Testis (tissue), 2 donors: ENCODE results near the gene RASGRF2.

Source experiments
- POLR2A ChIP-seq: fragments of 450-650 bp; IDR thresholded peaks from one replicate; pipeline ENCODE4 v1.6.1; 2017; ENCODE audit warnings: antibody characterized with exemption, mild to moderate bottlenecking, moderate library complexity
- TF ChIP-seq, protein P1 (sequence below), 3 experiments: fragments of 450-650 bp in 2 of 3; fragments of 200-600 bp in 1 of 3; sonication (generic) in 1 of 3; IDR thresholded peaks; one replicate each; pipeline ENCODE4 v1.5.1; 2016 to 2019; ENCODE audit warnings: antibody characterized with exemption in 3 of 3, mild to moderate bottlenecking in 2 of 3, moderate library complexity in 1 of 3

DNA sequence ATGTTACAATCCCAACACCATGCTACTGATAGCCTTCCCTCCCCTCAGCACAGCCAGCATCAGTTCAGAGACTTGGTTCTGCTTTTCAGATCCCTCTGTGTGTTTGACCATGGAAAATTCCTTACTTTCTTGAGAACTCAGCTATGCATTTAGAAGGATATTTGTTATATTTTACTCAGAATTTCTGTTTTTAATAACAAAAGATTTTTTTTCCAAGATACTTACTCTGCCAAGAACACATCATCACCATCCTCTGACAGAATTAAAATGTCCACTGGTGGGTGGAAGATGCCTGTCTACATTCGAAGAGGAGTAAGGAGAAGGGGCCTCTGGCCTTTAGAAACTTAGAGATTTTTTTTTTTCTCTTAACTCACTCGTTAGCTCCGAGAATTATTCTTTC, 216.9 kb downstream of the RASGRF2 start:
- TF ChIP-seq POLR2A = no peak
- TF ChIP-seq, protein P1, sequence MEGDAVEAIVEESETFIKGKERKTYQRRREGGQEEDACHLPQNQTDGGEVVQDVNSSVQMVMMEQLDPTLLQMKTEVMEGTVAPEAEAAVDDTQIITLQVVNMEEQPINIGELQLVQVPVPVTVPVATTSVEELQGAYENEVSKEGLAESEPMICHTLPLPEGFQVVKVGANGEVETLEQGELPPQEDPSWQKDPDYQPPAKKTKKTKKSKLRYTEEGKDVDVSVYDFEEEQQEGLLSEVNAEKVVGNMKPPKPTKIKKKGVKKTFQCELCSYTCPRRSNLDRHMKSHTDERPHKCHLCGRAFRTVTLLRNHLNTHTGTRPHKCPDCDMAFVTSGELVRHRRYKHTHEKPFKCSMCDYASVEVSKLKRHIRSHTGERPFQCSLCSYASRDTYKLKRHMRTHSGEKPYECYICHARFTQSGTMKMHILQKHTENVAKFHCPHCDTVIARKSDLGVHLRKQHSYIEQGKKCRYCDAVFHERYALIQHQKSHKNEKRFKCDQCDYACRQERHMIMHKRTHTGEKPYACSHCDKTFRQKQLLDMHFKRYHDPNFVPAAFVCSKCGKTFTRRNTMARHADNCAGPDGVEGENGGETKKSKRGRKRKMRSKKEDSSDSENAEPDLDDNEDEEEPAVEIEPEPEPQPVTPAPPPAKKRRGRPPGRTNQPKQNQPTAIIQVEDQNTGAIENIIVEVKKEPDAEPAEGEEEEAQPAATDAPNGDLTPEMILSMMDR (IDR thresholded peaks at IDR 0.05) = no peak
